ENCODE data around the gene TOR1AIP2. TPM values are rescaled to one million over a fixed set of nuclear protein-coding genes. Genes with fewer than 3 reads are reported as not detected.
A peak's percentile ranks its signal among the peaks of the same experiment; 100 is the strongest.

Gene TOR1AIP2
- total RNA-seq (ENCODE audit: unreplicated experiment): 71.1 TPM
- long read RNA-seq, partial matches to known transcripts: 0 of 7 reads
- long read RNA-seq, other reads (novel, unspliced or antisense): 7 of 7 reads

DNA sequence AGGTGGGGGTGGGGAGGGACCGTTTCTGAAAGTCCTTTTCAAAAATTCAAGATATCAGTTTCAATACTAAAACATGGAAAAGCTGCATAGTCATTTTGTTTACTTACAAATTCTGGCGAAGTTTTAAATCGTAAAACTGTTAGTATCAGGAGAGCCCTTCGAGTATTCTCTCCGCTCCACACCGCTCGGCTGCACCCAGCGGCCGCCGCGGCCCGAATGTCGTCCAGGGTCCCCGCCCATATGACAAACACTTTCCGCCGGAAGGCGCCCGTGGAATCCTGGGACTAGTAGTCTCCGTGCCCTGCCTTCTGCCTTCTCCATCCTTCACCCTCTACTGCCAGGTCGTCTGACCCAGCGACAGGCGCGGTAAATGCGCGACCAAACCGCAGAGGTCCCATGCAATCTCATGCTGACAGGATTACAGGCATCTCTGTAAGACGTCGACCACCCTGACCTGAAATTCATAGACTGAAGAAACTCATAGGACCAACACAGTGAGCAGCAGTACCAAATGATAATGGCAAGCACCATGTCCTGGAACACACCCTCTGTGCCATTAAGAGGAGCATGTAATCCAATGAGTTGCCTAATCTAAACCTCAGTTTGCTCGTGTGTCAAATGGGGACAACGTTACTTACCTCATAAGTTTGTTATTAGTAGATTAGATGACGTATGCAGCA lies at the start of gene TOR1AIP2:
Gene TOR1AIP2 (minus strand): TSS at position 218 of the 680 bp plus-strand sequence. CDS start 25,138 bp downstream, outside the sequence.
- no peaks in the 10 kb centered on the region for H3K9me3 Mint-ChIP-seq (ENCODE audit: unreplicated experiment)
- peaks cover 23% of the 10 kb centered on the region for H3K4me1 Mint-ChIP-seq (ENCODE audit: unreplicated experiment)
- TF ChIP-seq, protein P1, sequence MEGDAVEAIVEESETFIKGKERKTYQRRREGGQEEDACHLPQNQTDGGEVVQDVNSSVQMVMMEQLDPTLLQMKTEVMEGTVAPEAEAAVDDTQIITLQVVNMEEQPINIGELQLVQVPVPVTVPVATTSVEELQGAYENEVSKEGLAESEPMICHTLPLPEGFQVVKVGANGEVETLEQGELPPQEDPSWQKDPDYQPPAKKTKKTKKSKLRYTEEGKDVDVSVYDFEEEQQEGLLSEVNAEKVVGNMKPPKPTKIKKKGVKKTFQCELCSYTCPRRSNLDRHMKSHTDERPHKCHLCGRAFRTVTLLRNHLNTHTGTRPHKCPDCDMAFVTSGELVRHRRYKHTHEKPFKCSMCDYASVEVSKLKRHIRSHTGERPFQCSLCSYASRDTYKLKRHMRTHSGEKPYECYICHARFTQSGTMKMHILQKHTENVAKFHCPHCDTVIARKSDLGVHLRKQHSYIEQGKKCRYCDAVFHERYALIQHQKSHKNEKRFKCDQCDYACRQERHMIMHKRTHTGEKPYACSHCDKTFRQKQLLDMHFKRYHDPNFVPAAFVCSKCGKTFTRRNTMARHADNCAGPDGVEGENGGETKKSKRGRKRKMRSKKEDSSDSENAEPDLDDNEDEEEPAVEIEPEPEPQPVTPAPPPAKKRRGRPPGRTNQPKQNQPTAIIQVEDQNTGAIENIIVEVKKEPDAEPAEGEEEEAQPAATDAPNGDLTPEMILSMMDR (IDR thresholded peaks at IDR 0.05; ENCODE audit: unreplicated experiment): no peak
- peak within 1 kb of the TSS; percentile 78 for H3K27ac Mint-ChIP-seq (ENCODE audit: unreplicated experiment)
- peak within 1 kb of the TSS; percentile 94 for H3K4me3 Mint-ChIP-seq (ENCODE audit: unreplicated experiment)
- H3K27me3 Mint-ChIP-seq (ENCODE audit: unreplicated experiment): peaks cover 7% of the 10 kb centered on the region
- peaks cover 7% of the 10 kb centered on the region for H3K36me3 Mint-ChIP-seq (ENCODE audit: low read depth, unreplicated experiment)
- peak; percentile 88 for DNase-seq (ENCODE audit: low spot score)

DNA sequence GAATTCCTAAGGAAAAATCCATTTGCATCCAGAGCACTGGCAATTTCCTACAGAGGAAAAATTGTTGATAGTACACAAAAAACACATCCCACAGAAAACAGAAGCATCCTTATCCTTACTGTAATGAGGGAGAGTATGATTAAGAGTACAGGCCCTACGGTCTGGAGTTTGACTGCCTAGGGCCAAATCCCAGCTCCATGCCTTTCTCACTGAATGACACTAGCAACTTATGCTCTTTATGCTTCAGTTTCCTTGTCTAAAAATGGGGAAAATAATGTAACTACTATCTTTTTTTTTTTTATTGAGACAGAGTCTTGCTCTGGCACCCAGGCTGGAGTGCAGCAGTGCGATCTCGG lies 49.2 kb upstream of the TOR1AIP2 start:
- no peak for DNase-seq (ENCODE audit: low spot score)
- Mint-ChIP-seq H3K27me3 (ENCODE audit: unreplicated experiment) (peaks cover 3% of the 10 kb centered on the region), H3K4me3 (ENCODE audit: unreplicated experiment) (no peak overlapping the region), H3K4me1 (ENCODE audit: unreplicated experiment) (peaks cover 10% of the 10 kb centered on the region), H3K9me3 (ENCODE audit: unreplicated experiment) (no peaks in the 10 kb centered on the region), H3K36me3 (ENCODE audit: low read depth, unreplicated experiment) (peaks cover 3% of the 10 kb centered on the region), H3K27ac (ENCODE audit: unreplicated experiment) (no peak overlapping the region)
- TF ChIP-seq, protein P1 (IDR thresholded peaks at IDR 0.05; ENCODE audit: unreplicated experiment): no peak

DNA sequence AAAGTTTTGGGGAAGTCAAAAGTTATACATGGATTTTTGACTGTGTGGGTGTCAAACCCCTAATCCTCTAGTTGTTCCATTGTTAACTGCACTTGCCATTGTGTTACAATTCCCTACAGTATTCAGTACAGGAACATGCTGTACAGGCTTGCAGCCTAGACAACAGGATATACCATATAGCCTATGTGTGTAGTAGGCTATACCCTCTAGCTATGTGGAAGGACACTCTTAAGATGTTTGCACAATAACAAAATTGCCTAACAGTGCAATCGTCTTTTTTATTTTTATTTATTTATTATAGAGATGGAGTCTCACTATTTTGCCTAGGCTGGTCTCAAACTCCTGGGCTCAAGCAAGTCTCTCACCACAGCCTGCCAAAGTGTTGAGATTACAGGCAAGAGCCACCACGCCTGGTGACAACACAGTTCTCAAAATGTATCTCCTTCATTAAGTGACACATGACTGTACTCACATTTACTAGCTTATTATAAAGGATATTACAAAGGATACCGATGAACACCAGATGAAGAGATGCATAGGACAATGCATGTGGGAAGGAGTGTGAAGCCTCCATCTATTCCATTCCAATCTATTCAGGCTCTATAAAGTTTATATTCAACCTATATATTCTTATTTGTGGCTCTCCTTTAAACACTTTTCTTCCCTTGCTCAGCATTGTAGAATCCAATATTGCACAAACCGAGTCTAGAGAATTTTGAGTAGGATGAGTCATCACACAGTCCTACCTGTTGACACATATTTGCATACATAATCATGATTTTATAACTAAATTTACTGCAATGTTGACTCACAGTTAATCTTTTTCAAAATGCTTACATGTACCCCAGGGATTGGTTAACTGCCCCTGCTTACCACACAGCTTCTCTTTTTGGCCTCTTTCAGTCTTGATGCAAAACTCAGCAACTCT lies 48.6 kb upstream of the TOR1AIP2 start:
- Mint-ChIP-seq H3K4me3 (ENCODE audit: unreplicated experiment) (no peak overlapping the region), H3K4me1 (ENCODE audit: unreplicated experiment) (peaks cover 17% of the 10 kb centered on the region), H3K9me3 (ENCODE audit: unreplicated experiment) (no peaks in the 10 kb centered on the region), H3K27ac (ENCODE audit: unreplicated experiment) (no peak overlapping the region), H3K27me3 (ENCODE audit: unreplicated experiment) (peaks cover 3% of the 10 kb centered on the region), H3K36me3 (ENCODE audit: low read depth, unreplicated experiment) (peaks cover 3% of the 10 kb centered on the region)
- TF ChIP-seq, protein P1 (IDR thresholded peaks at IDR 0.05; ENCODE audit: unreplicated experiment): no peak
- no peak for DNase-seq (ENCODE audit: low spot score)

DNA sequence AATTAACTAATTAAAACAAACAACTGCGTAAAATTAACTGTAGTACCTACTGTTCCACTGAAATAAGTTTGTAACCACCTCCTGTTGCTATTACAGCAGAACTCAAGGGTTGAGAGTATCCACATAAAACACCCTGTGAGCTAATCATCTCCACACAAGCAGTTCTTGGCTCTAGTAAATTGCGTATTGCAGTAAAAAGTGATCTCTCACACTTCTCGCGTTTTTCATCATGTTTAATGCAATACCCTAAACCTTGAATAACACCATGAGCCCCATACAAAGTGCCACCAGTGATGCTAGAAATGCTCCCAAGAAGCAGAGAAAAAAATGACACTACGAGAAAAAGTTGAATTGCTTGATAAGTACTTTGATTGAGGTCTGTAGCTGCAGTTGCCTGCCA lies 47.7 kb upstream of the TOR1AIP2 start:
- Mint-ChIP-seq H3K4me3 (ENCODE audit: unreplicated experiment) (no peak overlapping the region), H3K4me1 (ENCODE audit: unreplicated experiment) (peaks cover 19% of the 10 kb centered on the region), H3K27ac (ENCODE audit: unreplicated experiment) (no peak overlapping the region), H3K36me3 (ENCODE audit: low read depth, unreplicated experiment) (peaks cover 3% of the 10 kb centered on the region), H3K27me3 (ENCODE audit: unreplicated experiment) (peaks cover 3% of the 10 kb centered on the region), H3K9me3 (ENCODE audit: unreplicated experiment) (no peaks in the 10 kb centered on the region)
- no peak for DNase-seq (ENCODE audit: low spot score)
- TF ChIP-seq, protein P1 (IDR thresholded peaks at IDR 0.05; ENCODE audit: unreplicated experiment): no peak
